ENCODE results near the gene STIM1.
"Not testable (repeated sequence)": the region's sequence is repeated elsewhere in the genome, so short reads cannot be mapped to it uniquely, and the experiment has no call there.

Gene STIM1

GRCh38 chr11:3854977-3855807, at the start of gene STIM1:
TSS of gene STIM1 (plus strand) at chr11:3855664. CDS start at chr11:3856271, 607 bp downstream.
- DNase-seq = peak; percentile 88

DNA sequence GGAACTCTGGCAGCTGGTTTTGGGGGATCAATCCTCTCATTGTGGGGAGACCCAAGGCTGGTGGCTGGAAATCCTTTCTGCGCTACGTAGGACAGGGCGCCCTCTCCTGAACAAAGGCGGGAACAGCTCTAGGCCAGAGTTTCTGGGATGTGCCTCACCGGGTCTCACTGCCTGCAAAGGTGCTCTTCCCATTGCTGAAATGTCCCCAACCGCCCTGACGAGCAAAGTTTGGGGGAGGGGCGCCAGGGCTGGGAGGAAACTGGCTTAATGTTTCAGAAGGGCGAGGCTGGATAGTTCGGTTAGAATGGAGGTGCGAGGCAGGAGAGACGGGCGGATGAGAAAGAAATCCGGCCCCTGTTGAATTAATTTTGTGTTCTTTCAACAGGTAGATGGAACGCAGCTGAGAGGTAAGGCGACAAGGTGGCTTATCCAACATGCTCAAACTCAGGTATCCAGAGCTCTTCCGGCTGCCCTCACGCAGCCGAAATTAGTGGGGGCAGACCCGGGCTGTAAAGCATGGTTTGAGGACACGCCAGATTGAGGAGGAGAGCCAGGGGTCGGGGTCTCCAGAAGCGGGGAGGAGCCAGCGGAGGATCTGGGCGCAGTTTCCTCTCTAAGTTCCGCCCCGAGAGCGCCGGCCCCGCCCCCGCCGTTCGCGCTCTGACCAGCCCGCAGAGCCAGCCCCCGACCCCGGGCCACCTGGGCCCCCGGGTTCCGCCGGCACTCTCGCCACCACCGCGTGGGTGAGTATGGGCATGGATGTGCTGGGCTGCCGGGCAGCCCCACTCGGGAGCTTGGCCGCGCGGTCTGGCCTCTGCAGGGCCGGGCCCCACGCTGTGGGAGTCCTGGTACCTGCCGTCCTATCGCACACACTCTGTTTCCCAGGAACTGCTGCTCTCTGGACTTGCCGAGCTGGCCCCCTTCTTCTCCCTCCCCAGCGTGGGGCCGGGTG, 47.3 kb upstream of the STIM1 start, which contains the start of gene PGAP2:
Gene PGAP2 (plus strand): TSS at position 652 of the 952 bp plus-strand sequence. CDS start 2,700 bp downstream, outside the sequence.
- peak; percentile 75 for DNase-seq

DNA sequence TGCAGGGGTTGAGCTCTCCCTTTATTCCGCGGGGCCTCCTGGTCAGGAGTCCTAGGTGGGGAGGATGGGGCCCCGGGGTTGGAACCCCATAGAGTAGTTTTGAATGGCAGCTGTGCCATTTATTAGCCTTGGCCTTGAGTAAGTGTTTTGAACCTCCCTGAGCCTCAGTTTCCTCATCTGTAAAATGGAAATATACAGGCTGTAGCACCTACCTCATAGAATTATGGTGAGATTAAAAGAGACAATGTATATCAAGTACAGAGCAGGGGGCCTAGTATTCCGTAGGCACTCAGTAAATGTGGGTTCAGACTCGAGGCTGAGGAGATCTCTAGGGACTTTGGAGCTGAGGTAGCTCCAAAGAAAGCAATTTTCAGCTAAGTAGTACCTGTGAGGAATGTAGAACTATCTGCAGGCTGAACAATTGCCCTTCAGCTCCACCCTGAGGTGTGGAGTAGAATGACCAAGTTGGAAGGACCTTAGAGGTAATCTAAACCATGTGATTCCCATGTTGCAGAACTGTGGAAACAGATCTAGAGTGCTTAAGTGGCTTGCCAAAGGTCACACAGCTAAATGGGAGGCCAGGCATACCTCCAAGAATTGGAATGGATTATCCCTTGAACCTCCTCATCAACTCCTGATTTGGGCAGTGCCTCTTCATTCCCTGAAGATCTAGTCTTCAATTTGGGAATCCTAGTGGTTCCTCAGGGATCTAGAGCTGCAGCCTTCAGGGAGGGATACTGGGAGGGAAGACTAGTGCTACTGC, 46.4 kb upstream of the STIM1 start:
- DNase-seq = peak; percentile 58

GRCh38 chr11:3809624-3809928, 45.9 kb upstream of the STIM1 start:
- DNase-seq = no peak

- no peak for DNase-seq
These were observed 45.0 kb upstream of the STIM1 start for GRCh38 chr11:3810446-3810845.

GRCh38 chr11:3810951-3811350, 44.5 kb upstream of the STIM1 start:
- DNase-seq = no peak

GRCh38 chr11:3814832-3815231, 40.6 kb upstream of the STIM1 start:
- DNase-seq = not testable (repeated sequence)

DNA sequence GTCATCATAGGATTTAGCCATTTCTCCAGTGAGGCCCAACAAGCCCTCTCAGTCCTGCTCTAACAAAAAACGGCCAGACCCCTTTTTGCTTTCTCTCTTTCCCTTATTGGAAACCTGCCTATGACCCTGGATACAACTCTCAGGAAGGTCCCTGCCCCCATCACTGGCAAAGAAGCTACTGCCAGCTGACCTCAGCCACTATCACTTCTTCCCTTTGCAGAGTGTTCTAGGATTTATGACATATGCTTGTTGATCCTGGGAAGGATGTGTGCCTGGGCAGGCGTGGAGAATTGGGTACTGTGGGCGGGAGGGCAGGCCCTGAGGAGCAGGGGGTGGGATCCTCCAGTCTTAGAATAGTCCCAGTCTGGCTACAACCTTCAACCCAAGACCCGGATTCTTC, 39.6 kb upstream of the STIM1 start:
- DNase-seq = no peak

DNA sequence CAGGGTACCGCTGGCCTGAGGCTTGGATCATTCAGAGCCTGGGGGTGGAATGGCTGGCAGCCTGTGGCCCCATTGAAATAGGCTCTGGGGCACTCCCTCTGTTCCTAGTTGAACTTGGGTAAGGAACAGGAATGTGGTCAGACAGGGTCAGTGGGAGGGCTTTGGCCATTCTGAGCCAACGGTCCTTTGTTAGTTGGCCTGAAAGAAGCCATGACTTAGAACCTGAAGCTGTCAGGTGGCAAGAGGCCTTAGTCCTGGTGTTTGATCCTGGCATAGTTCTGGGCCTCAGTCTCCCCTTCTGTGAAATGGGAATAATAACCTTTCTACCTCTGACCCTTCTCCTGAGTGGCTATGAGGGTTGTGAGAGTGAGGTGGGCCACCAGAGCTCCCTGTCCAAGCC, 38.8 kb upstream of the STIM1 start:
- DNase-seq = no peak

DNA sequence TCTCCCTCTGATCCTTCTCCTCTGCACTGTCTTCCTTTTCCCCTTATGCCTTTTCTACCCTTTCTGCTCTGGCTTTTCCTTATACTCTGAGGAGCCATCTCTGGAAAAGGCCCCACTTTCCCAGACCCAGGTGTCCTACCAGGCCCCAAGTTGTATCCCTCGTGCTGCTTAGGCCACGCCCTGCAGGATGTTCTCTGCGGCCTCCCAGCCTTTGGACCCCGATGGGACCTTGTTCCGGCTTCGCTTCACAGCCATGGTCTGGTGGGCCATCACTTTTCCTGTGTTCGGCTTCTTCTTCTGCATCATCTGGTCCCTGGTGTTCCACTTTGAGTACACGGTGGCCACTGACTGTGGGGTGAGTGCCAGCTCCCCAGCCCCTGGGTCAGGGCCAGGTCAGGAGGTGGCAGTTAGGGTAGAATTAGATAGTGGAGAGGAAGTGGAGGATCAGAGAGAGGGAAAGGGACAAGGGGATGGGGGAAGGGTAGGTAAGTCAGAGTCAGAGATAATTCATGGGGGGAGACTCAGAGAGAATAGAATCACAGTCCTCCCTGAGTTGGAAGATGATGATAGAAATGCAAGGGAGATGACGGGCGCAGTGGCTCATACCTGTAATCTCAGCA, 38.2 kb upstream of the STIM1 start:
- no peak for DNase-seq

- no peak for DNase-seq
These were observed 34.5 kb upstream of the STIM1 start for GRCh38 chr11:3820971-3821370.

DNA sequence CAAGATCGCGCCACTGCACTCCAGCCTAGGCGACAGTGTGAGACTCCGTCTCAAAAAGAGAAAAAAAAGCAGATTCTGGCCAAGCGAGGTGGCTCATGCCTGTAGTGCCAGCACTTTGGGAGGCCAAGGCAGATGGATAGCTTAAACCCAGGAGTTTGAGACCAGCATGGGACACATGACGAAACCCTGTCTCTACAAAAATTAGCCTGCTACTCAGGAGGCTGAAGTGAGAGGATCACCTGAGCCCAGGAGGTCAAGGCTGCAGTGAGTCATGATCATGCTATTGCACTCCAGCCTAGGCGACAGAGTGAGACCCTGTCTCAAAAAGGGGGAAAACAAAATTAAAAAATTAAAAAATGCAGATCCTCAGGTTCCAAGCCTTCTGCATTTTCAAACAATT, 33.2 kb upstream of the STIM1 start:
- no peak for DNase-seq

- DNase-seq = no peak
These were observed 32.2 kb upstream of the STIM1 start for GRCh38 chr11:3823303-3823702.

- no peak for DNase-seq
These were observed 31.5 kb upstream of the STIM1 start for GRCh38 chr11:3823762-3824506.

- no peak for DNase-seq
These were observed 30.6 kb upstream of the STIM1 start for GRCh38 chr11:3824714-3825472.

DNA sequence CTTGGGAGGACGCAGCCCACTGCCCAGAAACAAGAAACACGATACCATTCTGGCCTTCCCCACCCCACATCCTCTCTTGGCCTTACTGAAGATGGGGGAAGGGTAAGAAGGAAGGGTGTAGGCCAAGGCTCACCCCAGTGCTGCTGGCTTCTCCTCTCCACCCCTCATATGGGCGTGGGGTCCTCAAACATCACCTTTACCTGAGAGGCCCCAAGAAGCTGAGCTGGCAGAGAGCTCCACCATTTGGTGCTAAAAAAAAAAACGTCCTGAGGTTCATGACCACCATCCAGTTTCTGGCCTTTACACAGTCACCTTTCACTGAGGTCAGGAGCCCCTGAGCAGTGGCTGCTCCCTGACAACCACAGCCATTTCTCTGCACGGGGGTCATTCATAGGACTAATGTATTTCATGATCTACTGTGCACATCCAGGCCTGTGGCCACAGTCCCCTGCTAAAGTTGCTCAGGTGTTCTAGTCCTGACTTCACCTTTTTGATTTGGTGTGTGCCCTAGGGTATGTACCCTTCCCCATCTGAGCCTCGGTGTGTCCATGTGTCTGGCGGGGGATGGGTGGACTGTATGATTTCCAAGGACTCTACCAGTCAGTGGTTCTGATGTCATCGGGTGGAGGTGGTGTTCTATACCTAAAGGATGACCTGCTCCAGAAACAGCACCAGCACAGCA, 29.9 kb upstream of the STIM1 start:
- no peak for DNase-seq

DNA sequence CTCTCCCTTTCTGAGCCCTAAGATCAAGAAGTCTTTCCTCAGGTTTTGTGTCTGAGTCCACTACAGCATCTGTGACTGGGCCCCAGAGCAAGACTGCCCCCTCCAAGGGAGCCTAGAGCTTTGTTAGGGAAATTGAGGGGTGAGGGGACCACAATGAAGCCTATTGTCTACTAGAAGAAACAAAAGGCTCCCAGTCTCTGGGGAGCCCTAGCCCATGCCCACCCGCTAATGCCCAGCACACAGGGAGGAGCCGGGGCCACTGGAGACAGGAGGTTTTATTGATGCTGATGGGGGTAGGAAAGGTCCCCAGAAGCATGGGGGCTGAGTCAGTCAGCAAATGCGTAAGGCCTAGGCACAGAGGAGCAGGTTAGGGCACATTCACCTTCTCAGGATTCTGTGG, 28.7 kb upstream of the STIM1 start:
- no peak for DNase-seq

GRCh38 chr11:3827434-3828186, 27.9 kb upstream of the STIM1 start:
- no peak for DNase-seq

- no peak for DNase-seq
These were observed 25.4 kb upstream of the STIM1 start for GRCh38 chr11:3830088-3830487.

DNA sequence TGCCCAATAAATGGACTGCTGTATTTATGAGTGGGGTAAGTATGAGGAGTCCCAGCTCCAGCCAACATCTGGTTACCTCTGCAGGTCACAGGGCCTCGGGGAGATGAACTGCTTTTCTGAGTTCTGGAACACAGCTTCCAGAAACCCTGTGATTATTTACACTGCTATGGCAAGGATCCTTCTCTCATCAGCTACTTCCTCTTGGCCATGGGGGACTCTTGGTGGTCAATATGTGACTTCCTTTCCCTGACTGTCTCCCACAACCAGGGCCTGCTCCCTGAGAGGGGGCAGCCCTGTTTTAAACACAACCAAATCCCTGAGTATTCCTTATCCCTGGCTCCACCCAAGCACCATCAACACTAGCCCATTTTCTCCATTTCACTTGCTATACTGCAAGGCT, 24.7 kb upstream of the STIM1 start:
- no peak for DNase-seq
